H1 (cell line): Measurements from ENCODE around the gene C21orf58. TPM values are rescaled to one million over a fixed set of nuclear protein-coding genes. Genes with fewer than 3 reads are reported as not detected.

Source experiments
- CTCF ChIA-PET: fragments of 300-600 bp; sonication (Branson Sonifier 250); formaldehyde crosslinking; loops from one replicate; lab custom pipeline; 2021; ENCODE audit not compliant: partially characterized antibody; lab: Charles Lee
- POLR2A ChIA-PET: fragments of 300-600 bp; sonication (Branson Sonifier 250); formaldehyde crosslinking; loops from one replicate; lab custom pipeline; 2021; ENCODE audit warnings: inconsistent platforms; ENCODE audit not compliant: partially characterized antibody; lab: Charles Lee
- DNase-seq, 2 experiments: peaks; one replicate each; pipeline versions ENCODE4 v3.0.0 to v3.0.0-alpha.2; 2010 to 2022; ENCODE audit warnings: low spot score in 2 of 2, low read depth in 1 of 2, mixed read lengths in 1 of 2
- FAIRE-seq: peaks from 2 replicates; lab custom pipeline; 2011; peaks lifted over from hg19 to GRCh38; lab: Jason Lieb, UNC
- H2AFZ ChIP-seq: 2 replicates; pipeline ENCODE4 v1.8.1; 2012; ENCODE audit warnings: low read length, inconsistent platforms
- H2AK5ac ChIP-seq: 2 replicates; pipeline ENCODE4 v1.6.1; 2013; ENCODE audit warnings: low read depth, low read length
- H2BK120ac ChIP-seq: replicated peaks from 2 replicates; pipeline ENCODE3; 2013; ENCODE audit warnings: low read depth, low read length, inconsistent platforms
- H2BK12ac ChIP-seq: 2 replicates; pipeline ENCODE4 v1.6.1; 2013; ENCODE audit warnings: low read depth, low read length
- H2BK15ac ChIP-seq: 2 replicates; pipeline ENCODE4 v1.6.1; 2013; ENCODE audit warnings: low read length
- H2BK20ac ChIP-seq: 2 replicates; pipeline ENCODE4 v1.6.1; 2013; ENCODE audit warnings: low read length
- H2BK5ac ChIP-seq: 2 replicates; pipeline ENCODE4 v1.6.1; 2013; ENCODE audit warnings: low read depth, low read length
- H3K14ac ChIP-seq: 2 replicates; pipeline ENCODE4 v1.6.1; 2013; ENCODE audit warnings: inconsistent platforms; ENCODE audit not compliant: insufficient read length
- H3K18ac ChIP-seq: 2 replicates; pipeline ENCODE4 v1.6.1; 2013; ENCODE audit warnings: low read length; ENCODE audit errors: extremely low read depth
- H3K23ac ChIP-seq: 2 replicates; pipeline ENCODE4 v1.6.1; 2013; ENCODE audit warnings: inconsistent platforms; ENCODE audit not compliant: insufficient read length
- H3K23me2 ChIP-seq: 2 replicates; pipeline ENCODE4 v1.6.1; 2013; ENCODE audit warnings: low read depth, low read length
- H3K27ac ChIP-seq: 2 replicates; pipeline ENCODE4 v1.6.1; 2011; ENCODE audit warnings: low read depth, low read length, inconsistent platforms
- H3K27me3 ChIP-seq, 4 experiments: replicated peaks in 1 of 4; 1 replicate in 1 of 4; 2 replicates in 3 of 4; pipeline versions ENCODE4 v1.6.1 to v1.8.1; 2011 to 2013; ENCODE audit warnings: low read length in 3 of 4, mild to moderate bottlenecking in 3 of 4, inconsistent platforms in 2 of 4, mixed read lengths in 2 of 4, moderate library complexity in 1 of 4; ENCODE audit not compliant: control insufficient read depth in 3 of 4, insufficient read depth in 3 of 4; ENCODE audit errors: extremely low read depth in 1 of 4
- H3K36me3 ChIP-seq, 4 experiments: 2 replicates each; pipeline versions ENCODE4 v1.6.1 to v1.8.1; 2011 to 2013; ENCODE audit warnings: mild to moderate bottlenecking in 4 of 4, low read length in 3 of 4, moderate library complexity in 2 of 4, control low read depth in 1 of 4, inconsistent platforms in 1 of 4; ENCODE audit not compliant: insufficient read depth in 4 of 4, control insufficient read depth in 2 of 4
- H3K4ac ChIP-seq: replicated peaks from 2 replicates; pipeline ENCODE3; 2013; ENCODE audit warnings: low read length, low read depth, mixed read lengths, inconsistent platforms; ENCODE audit not compliant: insufficient read length
- H3K4me1 ChIP-seq, 4 experiments: replicated peaks in 1 of 4; 1 replicate in 1 of 4; 2 replicates in 3 of 4; pipeline versions ENCODE4 v1.6.1 to v1.8.1; 2011 to 2013; ENCODE audit warnings: low read length in 3 of 4, inconsistent platforms in 2 of 4, mixed read lengths in 1 of 4; ENCODE audit not compliant: insufficient read depth in 4 of 4, control insufficient read depth in 3 of 4
- H3K4me2 ChIP-seq, 2 experiments: 2 replicates each; pipeline versions ENCODE4 v1.6.1 to v1.8.1; 2011 to 2013; ENCODE audit warnings: low read depth in 2 of 2, low read length in 2 of 2, control low read depth in 1 of 2, inconsistent platforms in 1 of 2, mild to moderate bottlenecking in 1 of 2; ENCODE audit not compliant: insufficient read depth in 1 of 2
- H3K4me3 ChIP-seq, 4 experiments: fragments of 200-600, 300-600 bp in 1 of 4; sonication (generic), shearing (Covaris generic), sonication (Bioruptor Twin) in 1 of 4; 2 replicates each; pipeline versions ENCODE4 v1.5.1 to v1.8.1; 2011 to 2016; ENCODE audit warnings: low read length in 4 of 4, low read depth in 3 of 4, control low read depth in 2 of 4, inconsistent platforms in 2 of 4, mild to moderate bottlenecking in 2 of 4, mixed read lengths in 1 of 4, moderate library complexity in 1 of 4; ENCODE audit not compliant: insufficient read depth in 2 of 4; ENCODE audit errors: extremely low read depth in 1 of 4
- H3K56ac ChIP-seq: replicated peaks from 2 replicates; pipeline ENCODE3; 2013; ENCODE audit warnings: low read depth, mild to moderate bottlenecking, mixed read lengths, low read length, inconsistent platforms; ENCODE audit not compliant: insufficient read length
- H3K79me1 ChIP-seq: 2 replicates; pipeline ENCODE4 v1.6.1; 2013; ENCODE audit warnings: low read depth, low read length, control low read depth
- H3K79me2 ChIP-seq, 2 experiments: 2 replicates each; pipeline versions ENCODE4 v1.6.1 to v1.8.1; 2012 to 2013; ENCODE audit warnings: low read length in 2 of 2, mild to moderate bottlenecking in 2 of 2, inconsistent platforms in 1 of 2; ENCODE audit not compliant: insufficient read depth in 2 of 2, control insufficient read depth in 1 of 2
- H3K9ac ChIP-seq, 4 experiments: replicated peaks in 1 of 4; 1 replicate in 1 of 4; 2 replicates in 3 of 4; pipeline versions ENCODE4 v1.6.1 to v1.8.1; 2011 to 2013; ENCODE audit warnings: low read depth in 3 of 4, low read length in 3 of 4, control low read depth in 2 of 4, mild to moderate bottlenecking in 2 of 4, moderate library complexity in 2 of 4, inconsistent platforms in 1 of 4; ENCODE audit errors: extremely low read depth in 1 of 4
- H3K9me3 ChIP-seq, 2 experiments: 2 replicates each; pipeline versions ENCODE4 v1.6.1 to v1.8.1; 2012 to 2013; ENCODE audit warnings: mild to moderate bottlenecking in 2 of 2, moderate library complexity in 2 of 2, control low read depth in 1 of 2, inconsistent platforms in 1 of 2, low read depth in 1 of 2, low read length in 1 of 2, mixed read lengths in 1 of 2; ENCODE audit not compliant: insufficient read depth in 2 of 2
- H4K20me1 ChIP-seq, 2 experiments: replicated peaks in 1 of 2; 2 replicates each; pipeline versions ENCODE3 to v1.8.1; 2011 to 2013; ENCODE audit warnings: inconsistent platforms in 2 of 2, low read length in 2 of 2, mild to moderate bottlenecking in 1 of 2; ENCODE audit not compliant: insufficient read depth in 2 of 2, control insufficient read depth in 1 of 2
- H4K5ac ChIP-seq: 2 replicates; pipeline ENCODE4 v1.6.1; 2013; ENCODE audit warnings: low read length, low read depth, mixed read lengths, inconsistent platforms; ENCODE audit not compliant: insufficient read length
- H4K8ac ChIP-seq: 2 replicates; pipeline ENCODE4 v1.8.0; 2013; ENCODE audit warnings: mild to moderate bottlenecking, moderate library complexity, low read length, inconsistent platforms; ENCODE audit not compliant: insufficient read depth; ENCODE audit errors: extremely low read depth
- H4K91ac ChIP-seq: replicated peaks from 2 replicates; pipeline ENCODE3; 2013; ENCODE audit warnings: low read length, mixed read lengths, inconsistent platforms; ENCODE audit not compliant: insufficient read length
- BACH1 ChIP-seq: IDR thresholded peaks from 2 replicates; pipeline ENCODE4 v1.6.1; 2012; ENCODE audit warnings: low read length, improper control_type of control experiment
- EGR1 ChIP-seq: IDR thresholded peaks from 2 replicates; pipeline ENCODE4 v1.6.1; 2011; ENCODE audit warnings: low read depth, low read length, borderline replicate concordance
- MAX ChIP-seq: IDR thresholded peaks from 2 replicates; pipeline ENCODE4 v1.6.1; 2012; ENCODE audit warnings: inconsistent platforms
- RXRA ChIP-seq: IDR thresholded peaks from 2 replicates; pipeline ENCODE4 v1.6.1; 2011; ENCODE audit warnings: low read depth, mild to moderate bottlenecking, low read length, moderate library complexity; ENCODE audit not compliant: insufficient read depth
- SIN3A ChIP-seq, 2 experiments: IDR thresholded peaks in 1 of 2; conservative IDR thresholded peaks in 1 of 2; 2 replicates each; pipeline ENCODE4 v1.6.1; 2011 to 2012; ENCODE audit warnings: low read length in 2 of 2, improper control_type of control experiment in 1 of 2, low read depth in 1 of 2, mild to moderate bottlenecking in 1 of 2
- TAF7 ChIP-seq: optimal IDR thresholded peaks from 2 replicates; pipeline ENCODE3; 2011; ENCODE audit warnings: low read depth, mild to moderate bottlenecking, inconsistent platforms, low read length, moderate library complexity, borderline replicate concordance
- WGBS, 2 experiments: shearing (Covaris generic) in 1 of 2; methylation state at CpG; one replicate each; pipeline versions ENCODE4 v1.1.6 to v1.1.7; 2013 to 2015; ENCODE audit warnings: low lambda C conversion rate in 2 of 2, mixed read lengths in 2 of 2, inconsistent platforms in 1 of 2, low coverage in 1 of 2, missing lambda C conversion rate in 1 of 2; ENCODE audit not compliant: insufficient replicate concordance in 2 of 2, insufficient coverage in 1 of 2, insufficient read length in 1 of 2; ENCODE audit errors: extremely low coverage in 1 of 2, missing lambda C conversion rate in 1 of 2; 5-methylcytosine and 5-hydroxymethylcytosine counted together
- polyA plus RNA-seq, 7 experiments: library from polyadenylated mRNA; depleted of rRNA in 3 of 7; stranded (reverse) in 5 of 7; unstranded in 2 of 7; fragments of >200 nt in 5 of 7; fragments of 200-250 nt in 2 of 7; gene quantifications; 1 replicate in 5 of 7; 2 replicates in 1 of 7; 4 replicates in 1 of 7; pipeline versions ENCODE4 v1.2.1 to v1.2.3, GENCODE V29; 2011 to 2013; ENCODE audit warnings: missing spikeins in 2 of 7, mixed read lengths in 2 of 7
- total RNA-seq: library from RNA; stranded (reverse); fragmentation: NEBNext Ultra II Directional; extraction: Animal tissue kit (Norgen Biotek cat#: 25700); gene quantifications from 2 replicates; pipeline ENCODE4 v1.2.1, GENCODE V29; 2021

The C21orf58 gene
- total and polyA plus RNA-seq, 2 of the 8 experiments (the other 6 are each of a cell fraction or from before 2014, with no cell fraction given): 13.8 to 26.1 TPM

- peak in 1 of 2 experiments; percentile 54 for DNase-seq
- no peak overlapping the region for H4K91ac ChIP-seq
- H3K4me3 ChIP-seq: no peak overlapping the region
- H3K36me3 ChIP-seq: peaks cover 0 to 10% (median 7%) of the 10 kb centered on the region in 4 experiments; a peak in 5 of 8 replicates
- no peak overlapping the region for H4K8ac ChIP-seq
- no peak overlapping the region for H3K4ac ChIP-seq
- H3K9ac ChIP-seq: no peak overlapping the region
- CTCF ChIA-PET: interaction anchor here (1.1 to 1.4 kb wide), 2 partner anchors 8 to 65 kb away, joined by 4 to 6 read pairs; a partner anchor contains a TSS
- H2AK5ac ChIP-seq: no peak overlapping the region
- H2AFZ ChIP-seq: no peak overlapping the region
- H2BK12ac ChIP-seq: no peak overlapping the region
- H3K9me3 ChIP-seq: no peaks in the 10 kb centered on the region
- no peak overlapping the region for H3K27ac ChIP-seq
- peaks cover 11 to 28% of the 10 kb centered on the region in 2 experiments for H3K79me2 ChIP-seq
- H2BK120ac ChIP-seq: no peak overlapping the region
- H3K27me3 ChIP-seq: no peaks in the 10 kb centered on the region
- no peak overlapping the region for H3K18ac ChIP-seq
- peaks cover 7 to 34% of the 10 kb centered on the region in 2 experiments for H4K20me1 ChIP-seq
- no peak overlapping the region for H4K5ac ChIP-seq
- 0 out of 2 replicates have a peak overlapping the region, but pooled peaks have one; percentile 12 for H2BK5ac ChIP-seq
- peaks cover 8% of the 10 kb centered on the region for H3K23me2 ChIP-seq
- H3K79me1 ChIP-seq: peaks cover 11% of the 10 kb centered on the region
- no peak for TF ChIP-seq TAF7
- no peak for TF ChIP-seq BACH1
- 0 out of 2 replicates have a peak, but pooled peaks have one; percentile 19 for TF ChIP-seq MAX
- no peak for TF ChIP-seq EGR1
- no peak for TF ChIP-seq RXRA
- peak in 1 of 2 experiments; percentile 69; a peak in 2 of 4 replicates for TF ChIP-seq SIN3A (conservative IDR thresholded peaks at IDR 0.05 in 1 of 2, IDR thresholded peaks at IDR 0.05 in 1 of 2; ENCODE audit: low read depth in 1 of 2, low read length in 2 of 2)
- TF ChIP-seq, all 59 proteins: peak for 2
- H3K14ac ChIP-seq: no peak overlapping the region
- no peak overlapping the region for H3K23ac ChIP-seq
- POLR2A ChIA-PET: interaction anchor here (1.4 to 4.5 kb wide), 4 partner anchors 11 to 32 kb away, joined by 5 to 22 read pairs (median 10); partner anchors contain the start of genes MCM3AP and YBEY
- H2BK20ac ChIP-seq: no peak overlapping the region; the same call in 1 of the 2 replicates
- 73% methylated on average over 20 of the region's 20 CpGs; no CpG with 5 or more reads in 1 of the 2 experiments for WGBS, 2 experiments
- no peak for FAIRE-seq
- peaks cover 0 to 20% (median 14%) of the 10 kb centered on the region in 4 experiments; a peak in 6 of 7 replicates for H3K4me1 ChIP-seq
- H3K4me2 ChIP-seq: peak overlapping the region; percentile 11 to 29; a peak in 1 of 4 replicates
- H2BK15ac ChIP-seq: no peak overlapping the region
- no peak overlapping the region for H3K56ac ChIP-seq
These were observed 5.8 kb downstream of the C21orf58 start for GRCh38 chr21:46317710-46318463.
